Epithelial cell of proximal tubule (primary cell): ENCODE measurements around the gene SELENOO. TPM values are rescaled to one million over a fixed set of nuclear protein-coding genes. Genes with fewer than 3 reads are reported as not detected.

ENCODE experiments used
- DNase-seq: peaks from one replicate; pipeline ENCODE4 v3.0.0-alpha.2; 2011; ENCODE audit warnings: low read depth
- H3K4me3 ChIP-seq: 2 replicates; pipeline ENCODE4 v1.5.1; 2011; ENCODE audit warnings: low read depth, mild to moderate bottlenecking, low read length
- total RNA-seq: library from RNA; depleted of rRNA; stranded (reverse); fragments of >200 nt; gene quantifications from 2 replicates; pipeline ENCODE4 v1.2.3, GENCODE V29; 2015
- TF ChIP-seq, protein P1 (sequence below): conservative IDR thresholded peaks from 2 replicates; pipeline ENCODE4 v1.5.1; 2012; ENCODE audit warnings: low read depth, mild to moderate bottlenecking, low read length

SELENOO gene
- total RNA-seq, 1 donor from 2014 or later = 31.1 TPM

DNA sequence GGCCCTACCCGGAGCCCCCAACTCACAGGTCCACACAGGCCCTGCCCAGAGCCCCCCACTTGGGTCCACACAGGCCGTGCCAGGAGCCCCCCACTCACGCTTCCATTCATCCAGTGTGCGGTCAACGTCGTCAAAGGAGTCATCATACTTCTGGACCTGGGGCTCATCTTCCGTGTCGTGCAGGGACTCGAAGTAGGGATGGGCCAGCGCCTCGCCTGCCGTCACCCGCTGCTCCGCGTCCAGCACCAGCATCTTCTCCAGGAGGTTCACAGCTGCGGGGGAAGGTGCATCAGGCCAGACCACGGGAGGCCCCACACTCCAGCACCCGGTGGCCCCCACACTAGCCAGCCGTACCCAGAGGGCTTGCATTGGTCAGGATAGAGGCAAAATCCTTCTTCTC, 54.3 kb downstream of the SELENOO start:
- TF ChIP-seq, protein P1, sequence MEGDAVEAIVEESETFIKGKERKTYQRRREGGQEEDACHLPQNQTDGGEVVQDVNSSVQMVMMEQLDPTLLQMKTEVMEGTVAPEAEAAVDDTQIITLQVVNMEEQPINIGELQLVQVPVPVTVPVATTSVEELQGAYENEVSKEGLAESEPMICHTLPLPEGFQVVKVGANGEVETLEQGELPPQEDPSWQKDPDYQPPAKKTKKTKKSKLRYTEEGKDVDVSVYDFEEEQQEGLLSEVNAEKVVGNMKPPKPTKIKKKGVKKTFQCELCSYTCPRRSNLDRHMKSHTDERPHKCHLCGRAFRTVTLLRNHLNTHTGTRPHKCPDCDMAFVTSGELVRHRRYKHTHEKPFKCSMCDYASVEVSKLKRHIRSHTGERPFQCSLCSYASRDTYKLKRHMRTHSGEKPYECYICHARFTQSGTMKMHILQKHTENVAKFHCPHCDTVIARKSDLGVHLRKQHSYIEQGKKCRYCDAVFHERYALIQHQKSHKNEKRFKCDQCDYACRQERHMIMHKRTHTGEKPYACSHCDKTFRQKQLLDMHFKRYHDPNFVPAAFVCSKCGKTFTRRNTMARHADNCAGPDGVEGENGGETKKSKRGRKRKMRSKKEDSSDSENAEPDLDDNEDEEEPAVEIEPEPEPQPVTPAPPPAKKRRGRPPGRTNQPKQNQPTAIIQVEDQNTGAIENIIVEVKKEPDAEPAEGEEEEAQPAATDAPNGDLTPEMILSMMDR = no peak
- no peak for DNase-seq
- no peak overlapping the region for H3K4me3 ChIP-seq

DNA sequence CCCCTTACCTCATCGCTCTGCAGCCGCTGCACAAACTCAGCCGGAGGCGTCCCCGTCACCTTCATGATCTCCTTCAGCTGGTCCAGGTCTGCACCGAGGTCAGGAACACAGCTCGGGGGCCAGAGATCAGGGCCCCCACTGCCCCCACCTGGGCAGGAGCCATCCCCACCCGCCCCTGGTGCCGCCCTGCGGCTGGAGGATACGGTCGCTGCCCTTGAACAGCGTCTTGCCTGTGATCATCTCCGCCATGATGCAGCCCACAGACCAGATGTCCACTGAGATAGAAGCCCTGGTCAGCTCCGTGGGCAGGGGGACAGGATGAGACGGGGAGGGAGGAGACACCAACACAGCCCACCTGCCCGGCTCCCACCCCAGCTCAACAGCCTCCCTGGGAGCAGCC, 54.8 kb downstream of the SELENOO start:
- TF ChIP-seq, protein P1 = no peak
- H3K4me3 ChIP-seq = no peak overlapping the region
- DNase-seq = no peak

DNA sequence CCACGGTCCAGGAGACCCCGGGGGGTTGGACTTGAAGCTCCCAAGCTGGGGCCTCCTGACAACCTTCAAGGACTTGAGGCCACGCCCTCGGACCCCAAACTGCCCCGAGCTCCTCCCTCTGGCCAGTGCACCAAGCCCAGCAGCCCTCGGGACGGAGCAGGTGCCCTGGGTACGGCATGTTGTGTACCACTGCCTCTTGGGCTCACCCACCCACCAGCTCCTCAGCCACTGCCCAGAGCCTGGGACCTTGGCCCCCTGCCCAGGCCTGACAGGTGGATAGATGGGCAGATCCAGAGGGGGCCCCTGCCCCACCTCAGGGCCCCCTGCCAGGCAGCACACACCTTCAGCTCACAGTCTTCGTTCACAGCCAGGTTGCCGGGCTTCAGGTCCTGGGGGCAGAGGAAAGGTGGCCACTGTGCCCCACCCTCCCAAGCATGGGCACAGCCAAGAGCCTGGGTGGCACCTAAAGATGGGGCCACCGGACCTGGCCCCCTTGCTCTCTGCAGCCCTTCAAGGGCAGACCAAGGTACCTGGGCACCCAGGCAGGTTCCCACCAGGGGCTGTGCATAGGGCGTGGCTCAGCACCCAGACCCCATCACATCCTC, 55.5 kb downstream of the SELENOO start:
- no peak for DNase-seq
- TF ChIP-seq, protein P1 = no peak
- no peak overlapping the region for H3K4me3 ChIP-seq

DNA sequence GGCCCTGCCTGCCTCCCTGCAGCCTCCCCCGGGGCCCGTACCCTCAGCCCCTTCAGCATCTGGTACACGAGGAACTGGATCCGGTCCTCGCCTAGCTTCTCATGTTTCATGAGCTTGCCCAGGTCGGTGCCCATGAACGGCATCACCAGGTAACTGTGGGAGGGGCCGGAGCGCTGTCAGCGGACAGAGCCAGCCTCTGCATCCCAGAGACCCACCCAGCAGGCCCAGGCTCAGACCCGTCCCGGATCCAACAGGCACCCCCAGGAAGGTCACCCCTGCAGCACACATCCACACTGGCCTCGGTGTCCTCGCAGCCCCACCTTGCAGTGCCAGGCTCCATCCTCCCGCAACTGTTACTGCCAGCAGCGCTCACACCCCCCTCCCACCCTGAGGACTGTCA, 56.2 kb downstream of the SELENOO start:
- TF ChIP-seq, protein P1 = no peak
- DNase-seq = no peak
- H3K4me3 ChIP-seq = no peak overlapping the region

DNA sequence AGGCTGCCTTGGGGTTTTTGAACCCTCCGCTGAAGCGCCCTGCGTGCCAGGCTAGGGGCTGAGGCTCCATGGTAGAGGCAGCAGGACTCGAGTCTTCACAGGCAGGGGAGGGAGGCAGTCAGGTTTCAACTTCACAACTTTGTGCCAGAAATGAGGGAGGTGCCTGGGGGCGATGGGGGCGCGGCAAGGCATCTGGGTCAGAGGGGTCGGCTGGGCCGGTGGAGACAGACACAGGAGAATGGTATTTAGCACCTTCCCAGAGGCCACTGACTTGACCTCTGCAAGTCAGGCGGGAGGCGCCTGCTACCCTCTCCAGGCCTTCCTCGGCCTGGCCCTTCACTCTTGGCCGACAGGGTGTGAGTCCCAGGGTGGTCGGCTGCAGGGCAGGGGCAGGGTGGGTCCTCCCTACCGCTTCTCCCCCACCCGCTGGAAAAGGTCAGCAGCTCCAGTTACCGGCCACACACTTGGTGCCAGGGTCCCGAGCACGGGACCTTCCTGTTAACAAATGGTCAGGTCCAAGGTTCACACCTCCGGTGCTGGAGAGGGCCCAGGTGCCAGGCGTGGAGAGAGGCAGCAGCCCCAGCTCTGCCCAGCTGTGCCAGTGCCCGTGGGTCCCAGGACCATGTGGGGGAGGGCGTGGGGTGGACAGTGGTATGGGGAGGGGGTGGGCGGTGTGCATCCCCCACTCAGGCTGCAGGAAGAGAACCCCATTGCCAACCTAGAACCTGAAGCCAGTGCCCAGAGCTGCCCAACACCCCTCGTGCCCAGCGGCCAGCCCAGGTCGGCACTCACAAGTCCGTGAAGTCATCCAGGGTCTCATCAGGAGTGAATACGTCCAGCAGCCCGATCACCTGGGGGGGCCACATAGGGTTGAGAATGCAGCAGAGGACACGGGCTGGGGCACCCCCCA, 56.9 kb downstream of the SELENOO start:
- DNase-seq = no peak
- H3K4me3 ChIP-seq = no peak overlapping the region
- TF ChIP-seq, protein P1 = no peak

DNA sequence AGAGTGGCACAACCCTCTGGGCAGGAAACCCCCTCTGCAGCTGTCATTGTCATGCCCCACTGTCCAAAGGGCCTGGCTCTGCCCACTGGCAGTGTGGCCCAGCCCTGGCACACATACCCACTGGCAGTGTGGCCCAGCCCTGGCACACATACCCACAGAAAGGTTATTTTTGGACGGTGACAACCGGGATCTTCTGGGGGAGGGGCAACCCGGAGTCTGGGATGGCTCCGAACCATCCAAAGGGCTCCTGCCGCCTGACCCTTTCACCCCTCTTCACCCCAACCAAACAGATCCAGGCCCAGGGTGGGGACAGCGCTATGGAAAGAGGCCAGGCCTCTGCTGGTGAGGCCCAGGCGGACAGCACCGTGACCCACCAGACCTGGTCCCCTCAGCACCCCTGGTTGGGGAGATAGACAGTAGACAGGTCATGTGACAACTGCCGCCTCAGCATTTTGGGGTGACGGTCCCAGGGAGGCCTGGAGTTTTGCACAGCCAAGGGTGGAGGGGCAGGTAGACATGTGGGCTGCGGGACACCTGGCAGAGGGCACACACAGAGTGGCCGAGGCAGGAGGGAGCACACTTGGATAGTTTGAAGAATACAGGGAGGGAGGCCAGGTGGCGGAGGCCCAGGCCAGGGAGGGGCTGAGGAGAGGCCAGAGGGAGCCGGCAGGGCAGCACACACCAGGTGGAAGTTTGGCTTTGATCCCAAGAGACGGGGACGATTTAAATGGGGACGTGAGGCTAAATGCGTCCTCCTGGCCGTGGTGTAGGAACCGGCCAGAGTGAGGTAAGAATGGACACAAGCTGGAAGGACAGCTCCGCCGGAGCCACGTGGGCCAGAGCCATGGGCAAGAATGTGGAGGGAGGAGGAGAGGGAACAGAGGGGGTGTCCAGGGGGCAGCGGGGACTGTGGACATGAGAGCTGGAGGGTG, 57.8 kb downstream of the SELENOO start:
- no peak overlapping the region for H3K4me3 ChIP-seq
- no peak for DNase-seq
- TF ChIP-seq, protein P1 = no peak
